ENCODE results near the gene CACNA2D3.

CACNA2D3 gene

DNA sequence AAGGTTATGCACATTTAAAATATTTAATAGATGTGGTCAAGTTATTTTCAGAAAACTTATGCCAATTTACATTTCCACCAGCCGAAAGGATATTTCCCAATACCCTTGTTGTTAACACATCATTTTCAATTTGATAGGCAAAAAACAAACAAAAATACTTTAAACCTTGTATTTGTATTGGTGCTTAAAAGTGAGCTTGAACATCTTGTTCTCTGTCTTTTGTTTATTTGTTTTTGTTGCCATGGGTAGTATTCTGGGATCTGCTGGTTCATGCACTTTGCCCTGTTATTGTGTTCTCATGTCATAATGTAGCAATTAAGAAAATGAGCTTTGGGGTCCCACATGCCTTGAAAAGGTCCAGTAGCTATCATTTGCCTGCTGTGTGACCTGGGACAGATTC lies 614.1 kb downstream of the CACNA2D3 start:
- Histone ChIP-seq H3K27ac (ENCODE audit: low read depth, low read length, severe bottlenecking) (no peak overlapping the region), H3K4me1 (ENCODE audit: control insufficient read depth, insufficient read depth, low read length, poor library complexity, severe bottlenecking) (no peaks in the 10 kb centered on the region), H3K9me3 (ENCODE audit: control insufficient read depth, low read length) (no peaks in the 10 kb centered on the region), H3K4me3 (ENCODE audit: extremely low read depth, insufficient read depth, low read length, poor library complexity, severe bottlenecking) (no peak overlapping the region), H3K36me3 (ENCODE audit: control insufficient read depth, insufficient read depth, low read length) (no peaks in the 10 kb centered on the region)
- WGBS, 2 experiments (ENCODE audit: insufficient coverage in 2 of 2): no CpG with 5 or more reads among the region's 1 CpG

DNA sequence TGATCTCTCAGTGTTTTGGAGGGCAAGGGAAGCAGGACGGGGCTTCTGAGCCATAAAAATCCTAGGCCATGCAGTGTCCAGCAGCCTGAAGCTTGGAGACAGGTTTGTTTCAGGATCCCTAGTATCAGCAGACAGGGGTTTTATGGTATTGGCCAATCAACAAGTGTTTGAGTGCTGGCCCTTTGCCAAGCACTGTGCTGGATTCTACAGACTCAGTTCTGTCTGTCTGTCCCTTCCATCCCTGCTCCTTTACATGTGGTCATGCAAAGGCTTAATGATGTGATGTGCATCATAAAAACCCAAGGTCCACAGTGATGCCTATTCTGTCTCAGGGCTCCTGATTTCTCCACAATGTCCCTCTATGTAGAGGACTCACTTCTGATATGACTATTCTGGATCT lies 621.4 kb downstream of the CACNA2D3 start:
- Histone ChIP-seq H3K27ac (ENCODE audit: low read depth, low read length, severe bottlenecking) (no peak overlapping the region), H3K4me3 (ENCODE audit: extremely low read depth, insufficient read depth, low read length, poor library complexity, severe bottlenecking) (no peak overlapping the region), H3K36me3 (ENCODE audit: control insufficient read depth, insufficient read depth, low read length) (no peaks in the 10 kb centered on the region), H3K4me1 (ENCODE audit: control insufficient read depth, insufficient read depth, low read length, poor library complexity, severe bottlenecking) (no peaks in the 10 kb centered on the region), H3K9me3 (ENCODE audit: control insufficient read depth, low read length) (no peaks in the 10 kb centered on the region)
- 40 to 50% methylated on average over 1 of the region's 1 CpG for WGBS, 2 experiments (ENCODE audit: insufficient coverage in 2 of 2)

DNA sequence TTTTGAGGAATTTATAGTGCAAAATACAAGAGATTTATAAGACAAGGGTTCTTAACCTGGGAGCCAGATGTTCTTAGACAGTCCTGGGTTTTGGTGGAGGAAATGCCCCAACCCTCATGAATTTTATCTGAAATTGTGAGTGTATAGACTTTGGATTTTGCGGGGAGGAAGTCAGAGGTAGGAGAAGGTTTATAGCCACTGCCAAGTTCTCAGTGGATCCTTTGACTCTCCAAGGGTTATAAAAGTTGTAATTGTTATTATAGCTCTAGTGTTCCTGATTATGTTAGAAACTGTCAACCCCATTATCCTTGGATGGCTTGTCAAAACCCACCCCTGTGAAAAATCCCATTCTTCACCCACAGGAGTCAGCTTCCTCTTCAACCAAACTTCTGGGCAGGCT lies 621.9 kb downstream of the CACNA2D3 start:
- Histone ChIP-seq H3K4me3 (ENCODE audit: extremely low read depth, insufficient read depth, low read length, poor library complexity, severe bottlenecking) (no peak overlapping the region), H3K27ac (ENCODE audit: low read depth, low read length, severe bottlenecking) (no peak overlapping the region), H3K9me3 (ENCODE audit: control insufficient read depth, low read length) (no peaks in the 10 kb centered on the region), H3K4me1 (ENCODE audit: control insufficient read depth, insufficient read depth, low read length, poor library complexity, severe bottlenecking) (no peaks in the 10 kb centered on the region), H3K36me3 (ENCODE audit: control insufficient read depth, insufficient read depth, low read length) (no peaks in the 10 kb centered on the region)
- 100% methylated on average over 1 of the region's 1 CpG; no CpG with 5 or more reads in 1 of the 2 experiments for WGBS, 2 experiments (ENCODE audit: insufficient coverage in 2 of 2)

DNA sequence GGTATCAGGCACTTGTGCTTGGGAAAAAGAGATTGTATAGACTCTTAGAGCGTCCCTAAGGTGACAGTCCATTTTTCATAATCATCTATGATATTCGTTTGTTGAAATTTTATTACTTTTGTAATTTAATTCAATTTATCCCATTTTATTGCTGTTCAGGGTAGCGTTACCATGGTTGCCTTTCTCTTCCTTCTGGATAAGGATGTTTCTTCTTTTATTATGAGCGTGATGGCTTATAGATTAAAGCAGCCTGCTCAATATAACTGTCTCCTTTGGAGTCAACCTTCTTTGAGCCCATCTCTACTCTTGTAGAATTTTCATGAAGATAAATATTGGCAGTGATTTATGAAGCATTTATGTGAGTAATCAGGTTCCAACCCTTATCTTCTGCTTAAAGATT lies 623.5 kb downstream of the CACNA2D3 start:
- Histone ChIP-seq H3K4me1 (ENCODE audit: control insufficient read depth, insufficient read depth, low read length, poor library complexity, severe bottlenecking) (no peaks in the 10 kb centered on the region), H3K9me3 (ENCODE audit: control insufficient read depth, low read length) (no peaks in the 10 kb centered on the region)
- WGBS, 2 experiments (ENCODE audit: insufficient coverage in 2 of 2): no CpG with 5 or more reads among the region's 4 CpGs

GRCh38 chr3:54746722-54747121 lies 624.4 kb downstream of the CACNA2D3 start:
- Histone ChIP-seq H3K4me1 (ENCODE audit: control insufficient read depth, insufficient read depth, low read length, poor library complexity, severe bottlenecking) (no peaks in the 10 kb centered on the region), H3K9me3 (ENCODE audit: control insufficient read depth, low read length) (no peaks in the 10 kb centered on the region), H3K4me3 (ENCODE audit: extremely low read depth, insufficient read depth, low read length, poor library complexity, severe bottlenecking) (no peak overlapping the region), H3K36me3 (ENCODE audit: control insufficient read depth, insufficient read depth, low read length) (no peaks in the 10 kb centered on the region), H3K27ac (ENCODE audit: low read depth, low read length, severe bottlenecking) (no peak overlapping the region)
- no CpG with 5 or more reads among the region's 1 CpG for WGBS, 2 experiments (ENCODE audit: insufficient coverage in 2 of 2)

More for the DNA sequence above, 623.5 kb downstream of the CACNA2D3 start:
- Histone ChIP-seq H3K36me3 (ENCODE audit: control insufficient read depth, insufficient read depth, low read length) (no peaks in the 10 kb centered on the region), H3K4me3 (ENCODE audit: extremely low read depth, insufficient read depth, low read length, poor library complexity, severe bottlenecking) (no peak overlapping the region), H3K27ac (ENCODE audit: low read depth, low read length, severe bottlenecking) (no peak overlapping the region)

GRCh38 chr3:54755756-54756155 lies 633.4 kb downstream of the CACNA2D3 start:
- no peaks in the 10 kb centered on the region for H3K36me3 ChIP-seq (ENCODE audit: control insufficient read depth, insufficient read depth, low read length)
- no peaks in the 10 kb centered on the region for H3K9me3 ChIP-seq (ENCODE audit: control insufficient read depth, low read length)
- peak overlapping the region; percentile 65 for H3K27ac ChIP-seq (ENCODE audit: low read depth, low read length, severe bottlenecking)
- no peak overlapping the region for H3K4me3 ChIP-seq (ENCODE audit: extremely low read depth, insufficient read depth, low read length, poor library complexity, severe bottlenecking)
- peaks cover 7% of the 10 kb centered on the region for H3K4me1 ChIP-seq (ENCODE audit: control insufficient read depth, insufficient read depth, low read length, poor library complexity, severe bottlenecking)

- Histone ChIP-seq H3K4me1 (ENCODE audit: control insufficient read depth, insufficient read depth, low read length, poor library complexity, severe bottlenecking) (peaks cover 7% of the 10 kb centered on the region), H3K27ac (ENCODE audit: low read depth, low read length, severe bottlenecking) (peak overlapping the region; percentile 65), H3K4me3 (ENCODE audit: extremely low read depth, insufficient read depth, low read length, poor library complexity, severe bottlenecking) (no peak overlapping the region), H3K9me3 (ENCODE audit: control insufficient read depth, low read length) (no peaks in the 10 kb centered on the region), H3K36me3 (ENCODE audit: control insufficient read depth, insufficient read depth, low read length) (no peaks in the 10 kb centered on the region)
- WGBS, 2 experiments (ENCODE audit: insufficient coverage in 2 of 2): 66 to 74% methylated on average over 4 to 6 of the region's 7 CpGs
Measured at GRCh38 chr3:54756330-54756731, 634.0 kb downstream of the CACNA2D3 start.

DNA sequence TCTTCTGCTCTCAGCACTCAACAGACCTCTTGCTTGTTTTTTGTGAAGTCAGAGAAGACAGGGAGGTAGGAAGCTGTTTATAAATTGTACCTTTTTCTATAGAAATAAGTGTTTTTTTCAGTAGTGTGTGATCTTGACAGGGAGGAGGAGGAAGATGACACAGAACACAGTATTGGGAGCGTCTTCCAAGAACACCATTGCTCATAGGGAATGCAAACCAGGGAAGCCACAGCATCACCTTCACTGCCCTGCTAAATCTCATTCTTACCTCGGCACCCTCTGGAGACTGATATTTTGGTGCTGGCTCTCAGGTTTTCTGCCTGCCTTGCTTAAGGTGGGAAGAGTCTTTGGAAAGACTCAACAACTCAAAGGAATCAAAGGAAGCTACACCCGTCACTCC lies 636.1 kb downstream of the CACNA2D3 start:
- H3K9me3 ChIP-seq (ENCODE audit: control insufficient read depth, low read length): no peaks in the 10 kb centered on the region
- no peaks in the 10 kb centered on the region for H3K36me3 ChIP-seq (ENCODE audit: control insufficient read depth, insufficient read depth, low read length)
- no peak overlapping the region for H3K27ac ChIP-seq (ENCODE audit: low read depth, low read length, severe bottlenecking)
- peaks cover 7% of the 10 kb centered on the region for H3K4me1 ChIP-seq (ENCODE audit: control insufficient read depth, insufficient read depth, low read length, poor library complexity, severe bottlenecking)
- H3K4me3 ChIP-seq (ENCODE audit: extremely low read depth, insufficient read depth, low read length, poor library complexity, severe bottlenecking): no peak overlapping the region
- WGBS, 2 experiments (ENCODE audit: insufficient coverage in 2 of 2): 88 to 90% methylated on average over 1 to 2 of the region's 3 CpGs

DNA sequence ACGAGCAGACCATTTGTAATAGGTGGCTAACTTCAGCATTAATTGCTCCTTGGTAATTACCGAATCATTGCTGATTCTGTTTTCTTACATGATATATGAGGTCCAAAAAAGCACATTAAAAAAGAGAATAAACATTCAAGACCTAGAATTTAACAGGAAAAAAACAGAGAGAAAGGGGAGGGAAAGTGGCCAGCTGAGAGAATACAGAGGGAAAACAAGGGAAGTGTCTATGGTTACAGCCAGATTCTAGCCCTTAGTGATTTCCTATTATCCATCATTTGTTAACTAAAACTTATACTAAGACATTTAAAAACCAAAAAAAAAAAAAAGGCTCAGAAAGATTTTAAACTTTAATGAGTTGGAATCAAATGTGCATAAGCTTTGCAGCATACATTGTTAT lies 636.8 kb downstream of the CACNA2D3 start:
- WGBS, 2 experiments (ENCODE audit: insufficient coverage in 2 of 2): 84% methylated on average over 2 of the region's 2 CpGs; no CpG with 5 or more reads in 1 of the 2 experiments
- Histone ChIP-seq H3K27ac (ENCODE audit: low read depth, low read length, severe bottlenecking) (no peak overlapping the region), H3K36me3 (ENCODE audit: control insufficient read depth, insufficient read depth, low read length) (no peaks in the 10 kb centered on the region), H3K9me3 (ENCODE audit: control insufficient read depth, low read length) (no peaks in the 10 kb centered on the region), H3K4me1 (ENCODE audit: control insufficient read depth, insufficient read depth, low read length, poor library complexity, severe bottlenecking) (peaks cover 7% of the 10 kb centered on the region), H3K4me3 (ENCODE audit: extremely low read depth, insufficient read depth, low read length, poor library complexity, severe bottlenecking) (no peak overlapping the region)

DNA sequence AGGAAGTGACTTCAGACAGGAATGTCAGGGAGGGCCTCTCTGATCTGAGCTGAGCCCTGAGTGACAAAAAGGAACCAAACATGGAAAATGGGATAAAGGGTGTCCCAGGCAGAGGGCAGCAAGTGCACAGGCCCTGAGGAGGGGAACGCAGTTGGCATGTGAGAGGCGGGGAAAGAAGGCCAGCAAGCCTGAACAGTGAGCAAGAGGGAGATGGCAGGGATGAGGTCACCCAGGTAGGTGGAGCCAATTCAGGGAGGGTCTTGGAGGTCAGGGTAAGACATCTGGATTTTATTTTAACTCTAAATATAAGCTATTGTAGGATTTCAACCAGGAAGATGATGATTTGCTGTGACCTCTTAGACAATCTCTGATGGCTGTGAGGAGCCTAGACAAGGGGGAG lies 637.8 kb downstream of the CACNA2D3 start:
- H3K4me3 ChIP-seq (ENCODE audit: extremely low read depth, insufficient read depth, low read length, poor library complexity, severe bottlenecking): no peak overlapping the region
- no peaks in the 10 kb centered on the region for H3K36me3 ChIP-seq (ENCODE audit: control insufficient read depth, insufficient read depth, low read length)
- peaks cover 7% of the 10 kb centered on the region for H3K4me1 ChIP-seq (ENCODE audit: control insufficient read depth, insufficient read depth, low read length, poor library complexity, severe bottlenecking)
- WGBS, 2 experiments (ENCODE audit: insufficient coverage in 2 of 2): 89 to 100% methylated on average over 1 to 2 of the region's 2 CpGs
- H3K27ac ChIP-seq (ENCODE audit: low read depth, low read length, severe bottlenecking): no peak overlapping the region
- H3K9me3 ChIP-seq (ENCODE audit: control insufficient read depth, low read length): no peaks in the 10 kb centered on the region

- no peaks in the 10 kb centered on the region for H3K9me3 ChIP-seq (ENCODE audit: control insufficient read depth, low read length)
- no CpG with 5 or more reads among the region's 1 CpG for WGBS, 2 experiments (ENCODE audit: insufficient coverage in 2 of 2)
- H3K4me3 ChIP-seq (ENCODE audit: extremely low read depth, insufficient read depth, low read length, poor library complexity, severe bottlenecking): no peak overlapping the region
- H3K36me3 ChIP-seq (ENCODE audit: control insufficient read depth, insufficient read depth, low read length): no peaks in the 10 kb centered on the region
- peaks cover 4% of the 10 kb centered on the region for H3K4me1 ChIP-seq (ENCODE audit: control insufficient read depth, insufficient read depth, low read length, poor library complexity, severe bottlenecking)
- H3K27ac ChIP-seq (ENCODE audit: low read depth, low read length, severe bottlenecking): no peak overlapping the region
Measured at GRCh38 chr3:54761637-54762036, 639.3 kb downstream of the CACNA2D3 start.

- Histone ChIP-seq H3K27ac (ENCODE audit: low read depth, low read length, severe bottlenecking) (no peak overlapping the region), H3K4me3 (ENCODE audit: extremely low read depth, insufficient read depth, low read length, poor library complexity, severe bottlenecking) (no peak overlapping the region), H3K36me3 (ENCODE audit: control insufficient read depth, insufficient read depth, low read length) (no peaks in the 10 kb centered on the region), H3K4me1 (ENCODE audit: control insufficient read depth, insufficient read depth, low read length, poor library complexity, severe bottlenecking) (peaks cover 3% of the 10 kb centered on the region), H3K9me3 (ENCODE audit: control insufficient read depth, low read length) (no peaks in the 10 kb centered on the region)
Measured at GRCh38 chr3:54764911-54765310, 642.6 kb downstream of the CACNA2D3 start.

Data from mesodermal cell (in vitro differentiated cells).